ENCODE results near the gene MSL1. TPM values are rescaled to one million over a fixed set of nuclear protein-coding genes. Genes with fewer than 3 reads are reported as not detected.
A peak's percentile ranks its signal among the peaks of the same experiment; 100 is the strongest.

MSL1 gene
- total RNA-seq, 1 experiment from 2014 or later = 96.3 TPM

DNA sequence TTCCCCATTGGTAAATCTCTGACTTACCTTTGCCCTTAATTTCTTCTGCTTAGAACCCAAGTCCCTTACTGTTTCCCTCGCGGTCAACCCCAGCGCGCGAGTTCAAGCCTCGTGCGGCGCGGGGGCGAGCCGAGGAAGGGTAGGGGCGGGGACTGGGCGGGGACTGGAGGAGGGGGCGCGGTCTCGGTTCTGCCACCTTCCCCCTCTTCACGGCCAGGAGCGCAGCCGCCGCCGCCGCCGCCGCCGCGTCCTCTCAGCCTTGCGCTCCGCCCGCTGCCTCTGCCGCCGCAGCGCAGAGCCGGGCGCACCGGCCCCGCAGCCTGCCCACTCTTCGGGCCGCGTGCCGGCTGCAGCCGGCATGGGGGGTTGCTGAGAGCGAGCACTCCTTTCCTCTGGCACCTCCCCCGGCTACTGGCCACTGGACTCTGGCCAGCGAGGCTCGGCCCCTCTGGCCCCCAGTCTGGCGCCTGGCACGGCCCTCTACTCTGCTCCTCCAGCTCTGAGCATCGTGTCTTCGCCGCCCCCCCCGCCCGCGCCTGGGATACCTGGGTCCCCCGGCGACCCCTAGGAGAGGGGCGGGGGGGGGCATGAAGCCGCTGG, 55.6 kb downstream of the MSL1 start, which contains the start of gene RAPGEFL1:
Gene RAPGEFL1 (plus strand): TSS at position 196 of the 600 bp plus-strand sequence. CDS start 392 bp downstream, at position 588.
- no TSS peak for BruUV-seq (replicated peaks)
- peaks cover 12% of the 10 kb centered on the region for H3K4me1 ChIP-seq (ENCODE audit: control insufficient read depth, insufficient read depth, low read length)
- no peaks in the 10 kb centered on the region; the same call in 1 of the 2 replicates for H3K36me3 ChIP-seq (ENCODE audit: control insufficient read depth, insufficient read depth, low read length)
- DNase-seq (ENCODE audit: low read depth, low spot score) = no peak
- POLR2A ChIA-PET = no interaction called here
- CTCF ChIA-PET = no interaction called here
- no peak within 1 kb of the TSS for H3K27ac ChIP-seq (ENCODE audit: low read length)
- peak within 1 kb of the TSS in 1 of 2 experiments; percentile 16; a peak in 1 of 4 replicates for H3K4me3 ChIP-seq (ENCODE audit: low read depth in 2 of 2, low read length in 2 of 2)
- ATAC-seq = peak; percentile 72
- intact Hi-C loops (cut with micrococcal nuclease; ENCODE audit: unreplicated experiment) (no loop called here), in situ Hi-C loops (cut with HindIII; ENCODE audit: low pct_unique_long_range_greater_than_20kb, low sequenced_read_pairs) (no loop called here)
- no peaks in the 10 kb centered on the region for H3K27me3 ChIP-seq (ENCODE audit: control insufficient read depth, insufficient read depth, low read length)
- TF ChIP-seq TCF7L2 (IDR thresholded peaks at IDR 0.05; ENCODE audit: low read depth, low read length) (no peak), POLR2AphosphoS5 (IDR thresholded peaks at IDR 0.05; ENCODE audit: low read depth, low read length) (no peak; the same call in 1 of the 2 replicates), SIN3A (IDR thresholded peaks at IDR 0.05; ENCODE audit: borderline replicate concordance, insufficient read depth, low read depth, low read length) (no peak)
- TF ChIP-seq, protein P1, sequence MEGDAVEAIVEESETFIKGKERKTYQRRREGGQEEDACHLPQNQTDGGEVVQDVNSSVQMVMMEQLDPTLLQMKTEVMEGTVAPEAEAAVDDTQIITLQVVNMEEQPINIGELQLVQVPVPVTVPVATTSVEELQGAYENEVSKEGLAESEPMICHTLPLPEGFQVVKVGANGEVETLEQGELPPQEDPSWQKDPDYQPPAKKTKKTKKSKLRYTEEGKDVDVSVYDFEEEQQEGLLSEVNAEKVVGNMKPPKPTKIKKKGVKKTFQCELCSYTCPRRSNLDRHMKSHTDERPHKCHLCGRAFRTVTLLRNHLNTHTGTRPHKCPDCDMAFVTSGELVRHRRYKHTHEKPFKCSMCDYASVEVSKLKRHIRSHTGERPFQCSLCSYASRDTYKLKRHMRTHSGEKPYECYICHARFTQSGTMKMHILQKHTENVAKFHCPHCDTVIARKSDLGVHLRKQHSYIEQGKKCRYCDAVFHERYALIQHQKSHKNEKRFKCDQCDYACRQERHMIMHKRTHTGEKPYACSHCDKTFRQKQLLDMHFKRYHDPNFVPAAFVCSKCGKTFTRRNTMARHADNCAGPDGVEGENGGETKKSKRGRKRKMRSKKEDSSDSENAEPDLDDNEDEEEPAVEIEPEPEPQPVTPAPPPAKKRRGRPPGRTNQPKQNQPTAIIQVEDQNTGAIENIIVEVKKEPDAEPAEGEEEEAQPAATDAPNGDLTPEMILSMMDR (IDR thresholded peaks at IDR 0.05) = no peak
- TF ChIP-seq, protein P2, sequence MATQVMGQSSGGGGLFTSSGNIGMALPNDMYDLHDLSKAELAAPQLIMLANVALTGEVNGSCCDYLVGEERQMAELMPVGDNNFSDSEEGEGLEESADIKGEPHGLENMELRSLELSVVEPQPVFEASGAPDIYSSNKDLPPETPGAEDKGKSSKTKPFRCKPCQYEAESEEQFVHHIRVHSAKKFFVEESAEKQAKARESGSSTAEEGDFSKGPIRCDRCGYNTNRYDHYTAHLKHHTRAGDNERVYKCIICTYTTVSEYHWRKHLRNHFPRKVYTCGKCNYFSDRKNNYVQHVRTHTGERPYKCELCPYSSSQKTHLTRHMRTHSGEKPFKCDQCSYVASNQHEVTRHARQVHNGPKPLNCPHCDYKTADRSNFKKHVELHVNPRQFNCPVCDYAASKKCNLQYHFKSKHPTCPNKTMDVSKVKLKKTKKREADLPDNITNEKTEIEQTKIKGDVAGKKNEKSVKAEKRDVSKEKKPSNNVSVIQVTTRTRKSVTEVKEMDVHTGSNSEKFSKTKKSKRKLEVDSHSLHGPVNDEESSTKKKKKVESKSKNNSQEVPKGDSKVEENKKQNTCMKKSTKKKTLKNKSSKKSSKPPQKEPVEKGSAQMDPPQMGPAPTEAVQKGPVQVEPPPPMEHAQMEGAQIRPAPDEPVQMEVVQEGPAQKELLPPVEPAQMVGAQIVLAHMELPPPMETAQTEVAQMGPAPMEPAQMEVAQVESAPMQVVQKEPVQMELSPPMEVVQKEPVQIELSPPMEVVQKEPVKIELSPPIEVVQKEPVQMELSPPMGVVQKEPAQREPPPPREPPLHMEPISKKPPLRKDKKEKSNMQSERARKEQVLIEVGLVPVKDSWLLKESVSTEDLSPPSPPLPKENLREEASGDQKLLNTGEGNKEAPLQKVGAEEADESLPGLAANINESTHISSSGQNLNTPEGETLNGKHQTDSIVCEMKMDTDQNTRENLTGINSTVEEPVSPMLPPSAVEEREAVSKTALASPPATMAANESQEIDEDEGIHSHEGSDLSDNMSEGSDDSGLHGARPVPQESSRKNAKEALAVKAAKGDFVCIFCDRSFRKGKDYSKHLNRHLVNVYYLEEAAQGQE (IDR thresholded peaks at IDR 0.05; ENCODE audit: insufficient read depth in 1 of 2, low read depth in 2 of 2, low read length in 1 of 2) = no peak
- H3K9me3 ChIP-seq (ENCODE audit: control insufficient read depth, insufficient read depth, low read depth, low read length) = no peaks in the 10 kb centered on the region

DNA sequence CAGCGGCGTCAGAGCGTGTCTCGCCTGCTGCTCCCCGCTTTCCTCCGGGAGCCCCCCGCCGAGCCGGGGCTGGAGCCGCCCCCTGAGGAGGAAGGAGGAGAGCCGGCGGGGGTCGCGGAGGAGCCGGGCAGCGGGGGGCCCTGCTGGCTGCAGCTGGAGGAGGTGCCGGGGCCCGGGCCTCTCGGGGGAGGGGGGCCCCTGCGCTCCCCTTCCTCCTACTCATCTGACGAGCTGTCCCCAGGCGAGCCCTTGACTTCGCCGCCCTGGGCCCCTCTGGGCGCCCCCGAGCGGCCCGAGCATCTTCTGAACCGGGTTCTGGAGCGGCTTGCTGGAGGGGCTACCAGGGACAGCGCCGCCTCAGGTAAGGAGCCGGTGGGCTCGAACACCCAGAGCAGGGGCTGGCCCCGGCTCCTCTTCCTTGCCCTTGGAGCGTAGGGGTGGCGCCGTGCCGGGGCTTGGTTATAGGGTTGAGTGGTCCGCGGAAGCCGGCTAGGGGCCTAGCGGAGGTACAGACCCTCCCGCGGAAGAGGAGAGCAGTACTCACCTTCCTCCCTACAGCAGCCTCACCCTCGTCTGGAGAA, 56.3 kb downstream of the MSL1 start:
- BruUV-seq (replicated peaks) = no TSS peak
- intact Hi-C loops (cut with micrococcal nuclease; ENCODE audit: unreplicated experiment) = no loop called here

More for the DNA sequence above, 56.3 kb downstream of the MSL1 start:
- no peak overlapping the region for H3K27ac ChIP-seq (ENCODE audit: low read length)
- in situ Hi-C loops (cut with HindIII; ENCODE audit: low pct_unique_long_range_greater_than_20kb, low sequenced_read_pairs) = no loop called here
- TF ChIP-seq POLR2AphosphoS5 (IDR thresholded peaks at IDR 0.05; ENCODE audit: low read depth, low read length) (no peak), SIN3A (IDR thresholded peaks at IDR 0.05; ENCODE audit: borderline replicate concordance, insufficient read depth, low read depth, low read length) (no peak), TCF7L2 (IDR thresholded peaks at IDR 0.05; ENCODE audit: low read depth, low read length) (no peak)
- TF ChIP-seq, protein P2 (IDR thresholded peaks at IDR 0.05; ENCODE audit: insufficient read depth in 1 of 2, low read depth in 2 of 2, low read length in 1 of 2) = no peak
- TF ChIP-seq, protein P1 (IDR thresholded peaks at IDR 0.05) = no peak
- H3K36me3 ChIP-seq (ENCODE audit: control insufficient read depth, insufficient read depth, low read length) = no peaks in the 10 kb centered on the region
- ChIA-PET CTCF (interaction anchor here (0.6 to 1.4 kb wide), 2 partner anchors 10 to 16 kb away, joined by 7 to 8 read pairs; no protein-coding TSS in a partner anchor), POLR2A (no interaction called here)
- H3K9me3 ChIP-seq (ENCODE audit: control insufficient read depth, insufficient read depth, low read depth, low read length) = no peaks in the 10 kb centered on the region
- H3K4me3 ChIP-seq (ENCODE audit: low read depth in 2 of 2, low read length in 2 of 2) = no peak overlapping the region
- no peaks in the 10 kb centered on the region for H3K27me3 ChIP-seq (ENCODE audit: control insufficient read depth, insufficient read depth, low read length)
- ATAC-seq (no peak), DNase-seq (ENCODE audit: low read depth, low spot score) (no peak)
- peaks cover 12% of the 10 kb centered on the region for H3K4me1 ChIP-seq (ENCODE audit: control insufficient read depth, insufficient read depth, low read length)

Measured in Panc1 (cell line).